Tibial artery (tissue), 4 donors: ENCODE data around the gene IRX4.
A peak's percentile ranks its signal among the peaks of the same experiment; 100 is the strongest.

Experiments
- DNase-seq, 2 donors: peaks; one replicate each; pipeline ENCODE4 v3.0.0-alpha.2; 2019
- H3K27ac ChIP-seq, 2 donors: fragments of 200-600 bp; sonication (generic) in 1 of 2; 1 replicate in 1 of 2; 2 replicates in 1 of 2; pipeline ENCODE4 v1.5.1; 2018 to 2019; ENCODE audit warnings: mild to moderate bottlenecking in 1 of 2
- H3K27me3 ChIP-seq, 2 donors: fragments of 200-600 bp; sonication (generic) in 1 of 2; one replicate each; pipeline versions ENCODE4 v1.5.1 to v1.6.0; 2016 to 2019
- H3K36me3 ChIP-seq, 3 donors: fragments of 200-600 bp; sonication (generic) in 2 of 3; one replicate each; pipeline ENCODE4 v1.5.1; 2016 to 2019; ENCODE audit warnings: mild to moderate bottlenecking in 2 of 3
- H3K4me1 ChIP-seq, 4 donors: fragments of 200-600 bp; sonication (generic) in 2 of 4; 1 replicate in 3 of 4; 2 replicates in 1 of 4; pipeline ENCODE4 v1.5.1; 2016 to 2019
- H3K4me3 ChIP-seq, 2 donors: fragments of 200-600 bp; sonication (generic) in 1 of 2; 1 replicate in 1 of 2; 2 replicates in 1 of 2; pipeline ENCODE4 v1.5.1; 2018 to 2019; ENCODE audit warnings: mild to moderate bottlenecking in 2 of 2
- H3K9me3 ChIP-seq, 3 donors: fragments of 200-600 bp; sonication (generic) in 1 of 3; one replicate each; pipeline ENCODE4 v1.5.1; 2016 to 2019
- intact Hi-C: fragments of 100-400 bp; cut with DNase I; formaldehyde crosslinking; loops from one replicate; pipeline ENCODE4 v1.15.0; 2023; ENCODE audit warnings: low total_unique reads
- TF ChIP-seq, protein P1 (sequence below), 2 experiments: fragments of 200-600 bp in 1 of 2; fragments of 450-650 bp in 1 of 2; IDR thresholded peaks; one replicate each; pipeline ENCODE4 v1.5.1; 2017 to 2019; ENCODE audit warnings: antibody characterized with exemption in 2 of 2, mild to moderate bottlenecking in 1 of 2, moderate library complexity in 1 of 2

The IRX4 gene

DNA sequence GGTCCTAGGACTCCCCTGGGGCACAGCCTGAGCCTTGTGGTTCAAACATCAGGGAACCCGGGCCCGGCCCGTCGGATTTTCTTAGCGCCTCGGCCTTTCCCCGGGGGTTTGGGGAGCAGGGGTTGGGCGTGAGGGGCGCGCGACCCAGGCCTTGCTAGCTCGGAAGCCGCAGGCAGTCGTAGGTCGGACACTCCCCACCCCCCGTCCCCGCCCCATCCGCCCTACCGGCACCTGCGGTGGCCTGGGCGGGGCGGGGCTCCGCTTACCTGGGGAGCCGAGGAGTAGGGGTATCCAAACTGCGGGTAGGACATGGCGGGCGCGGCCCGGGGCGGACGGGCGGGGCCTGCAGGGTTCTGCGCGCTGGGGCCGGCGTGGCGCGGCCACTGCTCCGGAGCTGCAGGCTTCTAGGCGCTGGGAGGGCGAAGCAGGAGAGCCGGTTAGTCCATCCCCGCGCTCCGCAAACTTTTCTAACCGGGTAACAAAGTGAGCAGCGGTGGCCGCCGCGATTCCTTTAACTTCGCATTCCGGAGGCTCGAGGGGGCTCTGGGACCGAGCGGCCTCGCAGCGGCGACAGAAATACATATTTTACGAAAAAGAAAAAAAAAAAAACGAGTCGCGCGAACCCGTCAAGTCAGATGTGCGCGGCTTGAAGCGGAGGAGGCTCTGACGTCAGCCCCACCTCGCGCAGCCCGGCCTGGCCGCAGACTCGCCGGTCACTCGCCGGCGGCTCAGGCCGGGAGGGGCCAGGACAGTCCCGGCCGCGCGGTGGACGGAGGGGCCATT, at the start of gene IRX4:
TSS of gene IRX4 (minus strand) at position 589 of the 783 bp plus-strand sequence. CDS start at position 311, 278 bp downstream.
- intact Hi-C loops: no loop called here
- peak within 1 kb of the TSS; percentile 19 to 32 for H3K4me3 ChIP-seq

DNA sequence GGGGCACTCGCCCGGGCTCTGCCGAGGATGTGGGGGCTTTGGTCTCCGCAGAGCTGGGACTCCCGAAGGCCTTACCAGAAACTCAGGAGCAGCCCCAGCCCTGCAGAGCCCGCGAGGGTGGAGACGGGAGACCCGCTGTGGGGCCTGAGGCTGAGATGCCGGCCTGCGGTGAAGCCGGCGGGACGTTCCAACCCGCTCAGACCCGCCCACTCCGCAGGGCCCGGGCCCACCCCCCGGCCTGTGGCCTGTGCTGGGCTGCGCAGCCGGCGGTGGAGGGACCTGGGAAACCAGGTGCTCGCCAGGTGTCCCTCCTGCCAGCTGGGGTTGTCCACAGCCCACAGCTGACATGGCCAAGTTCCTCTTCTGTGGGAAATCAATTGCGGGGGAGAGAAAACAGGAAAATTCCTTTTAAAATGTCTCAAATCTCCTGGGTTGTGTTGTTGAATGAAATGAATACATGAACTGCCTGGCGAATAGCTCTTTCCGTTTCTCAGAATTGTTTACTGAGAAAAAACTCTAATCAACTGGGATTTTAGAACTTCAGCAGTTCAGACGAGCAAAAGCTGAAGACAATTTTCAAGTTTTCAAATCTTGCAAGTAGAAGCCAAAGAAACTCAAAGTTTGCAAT, 49.0 kb upstream of the IRX4 start:
- intact Hi-C loops: no loop called here
- Histone ChIP-seq H3K4me1 (peaks cover 0 to 14% (median 5%) of the 10 kb centered on the region in 4 donors), H3K4me3 (peak overlapping the region; percentile 41 to 51)

More for the DNA sequence above, at the start of gene IRX4:
- H3K27ac ChIP-seq: no peak within 1 kb of the TSS
- no peaks in the 10 kb centered on the region for H3K9me3 ChIP-seq
- TF ChIP-seq, protein P1, sequence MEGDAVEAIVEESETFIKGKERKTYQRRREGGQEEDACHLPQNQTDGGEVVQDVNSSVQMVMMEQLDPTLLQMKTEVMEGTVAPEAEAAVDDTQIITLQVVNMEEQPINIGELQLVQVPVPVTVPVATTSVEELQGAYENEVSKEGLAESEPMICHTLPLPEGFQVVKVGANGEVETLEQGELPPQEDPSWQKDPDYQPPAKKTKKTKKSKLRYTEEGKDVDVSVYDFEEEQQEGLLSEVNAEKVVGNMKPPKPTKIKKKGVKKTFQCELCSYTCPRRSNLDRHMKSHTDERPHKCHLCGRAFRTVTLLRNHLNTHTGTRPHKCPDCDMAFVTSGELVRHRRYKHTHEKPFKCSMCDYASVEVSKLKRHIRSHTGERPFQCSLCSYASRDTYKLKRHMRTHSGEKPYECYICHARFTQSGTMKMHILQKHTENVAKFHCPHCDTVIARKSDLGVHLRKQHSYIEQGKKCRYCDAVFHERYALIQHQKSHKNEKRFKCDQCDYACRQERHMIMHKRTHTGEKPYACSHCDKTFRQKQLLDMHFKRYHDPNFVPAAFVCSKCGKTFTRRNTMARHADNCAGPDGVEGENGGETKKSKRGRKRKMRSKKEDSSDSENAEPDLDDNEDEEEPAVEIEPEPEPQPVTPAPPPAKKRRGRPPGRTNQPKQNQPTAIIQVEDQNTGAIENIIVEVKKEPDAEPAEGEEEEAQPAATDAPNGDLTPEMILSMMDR (IDR thresholded peaks at IDR 0.05): no peak
- peaks cover 0 to 4% (median 0%) of the 10 kb centered on the region in 3 donors for H3K36me3 ChIP-seq
- peaks cover 0 to 49% (median 29%) of the 10 kb centered on the region in 4 donors for H3K4me1 ChIP-seq
- no peak for DNase-seq
- H3K27me3 ChIP-seq: peaks cover 0 to 100% of the 10 kb centered on the region in 2 donors

DNA sequence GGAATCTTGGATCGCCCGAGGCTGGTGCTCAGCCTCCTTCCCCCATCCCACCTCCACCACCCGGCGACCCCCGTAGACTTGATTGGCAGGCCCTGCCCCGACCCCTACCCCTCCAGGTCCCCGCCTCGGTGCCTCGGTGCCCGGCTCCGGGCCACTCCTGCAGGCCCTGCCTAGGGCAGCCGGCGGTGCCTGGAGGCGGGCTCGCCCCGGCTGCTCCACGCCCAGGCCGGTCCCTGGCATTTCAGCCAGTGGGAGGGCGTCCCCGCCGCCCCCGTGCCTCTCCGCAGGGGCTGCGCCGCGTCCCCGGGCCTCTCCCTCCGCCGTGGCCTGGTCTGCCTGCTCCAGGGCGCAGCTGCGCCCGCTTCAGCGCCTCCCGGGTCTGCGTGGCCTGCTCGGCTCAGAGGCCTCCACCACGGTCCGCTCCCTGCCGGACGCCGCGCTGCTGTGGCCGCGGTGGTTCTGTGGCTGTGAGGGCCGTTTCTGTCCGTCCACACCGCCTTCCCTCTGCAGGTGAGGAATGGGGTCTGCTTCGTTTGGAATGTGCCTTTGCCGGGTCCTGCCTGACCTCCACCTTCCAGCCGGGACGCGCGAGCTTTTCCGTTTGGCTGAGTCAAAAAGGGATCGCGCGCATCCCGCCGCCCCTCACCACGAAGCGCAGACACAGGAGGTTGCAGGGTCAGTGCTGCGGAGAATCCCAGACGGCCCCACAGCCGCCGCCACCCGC, 48.3 kb upstream of the IRX4 start:
- TF ChIP-seq, protein P1 (IDR thresholded peaks at IDR 0.05): no peak
- H3K27ac ChIP-seq: peak overlapping the region; percentile 35 to 38
- peak in 1 of 2 donors; percentile 70 for DNase-seq
- no peaks in the 10 kb centered on the region for H3K9me3 ChIP-seq
- intact Hi-C loops: no loop called here
- peaks cover 0 to 14% (median 5%) of the 10 kb centered on the region in 4 donors for H3K4me1 ChIP-seq
- peaks cover 0 to 30% of the 10 kb centered on the region in 2 donors for H3K27me3 ChIP-seq
- H3K36me3 ChIP-seq: peaks cover 0 to 16% (median 0%) of the 10 kb centered on the region in 3 donors
- H3K4me3 ChIP-seq: peak overlapping the region; percentile 41 to 51

More for the DNA sequence above, 49.0 kb upstream of the IRX4 start:
- Histone ChIP-seq H3K27ac (peak overlapping the region; percentile 35 to 38), H3K9me3 (no peaks in the 10 kb centered on the region), H3K27me3 (peaks cover 0 to 24% of the 10 kb centered on the region in 2 donors), H3K36me3 (peaks cover 0 to 16% (median 0%) of the 10 kb centered on the region in 3 donors)
- TF ChIP-seq, protein P1 (IDR thresholded peaks at IDR 0.05): no peak
- peak in 1 of 2 donors; percentile 67 for DNase-seq

DNA sequence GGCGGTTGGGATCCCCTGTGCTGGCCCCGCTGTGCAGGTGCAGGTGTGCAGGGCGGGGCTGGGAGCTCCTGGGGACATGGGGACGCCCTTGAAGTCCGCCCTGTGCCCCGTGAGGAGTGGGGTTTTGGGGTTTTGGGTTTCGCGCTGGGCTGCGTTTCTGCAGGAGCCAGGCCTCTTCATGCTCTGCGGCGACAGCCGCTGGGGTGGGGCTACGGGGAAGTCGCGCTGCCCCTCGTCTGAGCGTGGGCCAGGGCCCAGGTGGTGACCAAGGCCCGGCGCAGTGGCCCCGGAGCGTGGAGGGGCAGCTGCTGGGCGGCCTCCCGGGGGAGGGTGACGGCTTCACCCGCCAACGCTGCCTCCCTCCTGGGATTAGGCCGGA, 47.8 kb upstream of the IRX4 start:
- H3K4me3 ChIP-seq: peak overlapping the region; percentile 41 to 51
- peaks cover 0 to 15% (median 0%) of the 10 kb centered on the region in 3 donors for H3K36me3 ChIP-seq
- H3K4me1 ChIP-seq: peaks cover 0 to 14% (median 5%) of the 10 kb centered on the region in 4 donors
- TF ChIP-seq, protein P1 (IDR thresholded peaks at IDR 0.05): no peak
- H3K27me3 ChIP-seq: peaks cover 0 to 35% of the 10 kb centered on the region in 2 donors
- no peaks in the 10 kb centered on the region for H3K9me3 ChIP-seq
- peak overlapping the region; percentile 35 to 38 for H3K27ac ChIP-seq
- intact Hi-C loops: no loop called here
- peak in 1 of 2 donors; percentile 50 for DNase-seq
